NCI-H1092 treated with DMSO at 0.1 percent for 48 hours (cell line): ENCODE data around the gene TGM2.

Source experiments
- DNase-seq: peaks from one replicate; lab custom pipeline; 2025; lab: John Stamatoyannopoulos, UW

Gene TGM2

DNA sequence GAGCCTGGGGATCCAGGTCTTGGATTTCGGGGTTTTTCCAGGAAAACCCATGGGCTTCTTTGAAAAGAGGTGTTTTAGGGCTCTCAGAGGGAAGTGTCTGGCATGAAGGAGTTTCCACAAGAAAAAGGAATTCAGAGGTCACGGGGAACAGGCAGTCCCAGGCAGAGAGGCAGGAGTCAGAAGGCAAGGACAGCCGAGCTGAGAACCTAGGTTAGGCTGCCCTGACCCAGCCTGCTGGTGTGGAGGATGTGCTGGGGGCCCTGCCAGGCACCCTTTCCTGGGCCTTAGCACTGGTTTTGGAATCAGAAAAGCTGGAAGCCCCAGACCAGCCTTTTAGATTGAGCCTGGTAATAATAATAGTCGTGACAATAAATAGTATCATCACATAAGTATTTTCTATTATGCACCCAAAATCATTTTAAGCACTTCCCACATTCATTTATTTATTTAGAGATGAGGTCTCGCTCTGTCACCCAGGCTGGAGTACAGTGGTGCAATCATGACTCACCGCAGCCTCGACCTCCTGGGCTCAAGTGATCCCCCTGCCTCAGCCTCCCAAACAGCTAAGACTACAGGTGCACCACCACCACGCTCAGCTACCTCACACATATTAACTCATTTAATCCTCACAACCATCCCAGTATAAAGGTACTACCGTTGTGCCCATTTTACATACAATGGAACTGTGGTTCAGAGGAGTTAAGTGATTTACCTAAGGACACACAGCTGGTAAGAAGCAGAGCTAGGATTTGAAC, 19.9 kb downstream of the TGM2 start:
- no peak for DNase-seq

- DNase-seq: no peak
Measured at GRCh38 chr20:38144598-38144973, 20.5 kb downstream of the TGM2 start.

DNA sequence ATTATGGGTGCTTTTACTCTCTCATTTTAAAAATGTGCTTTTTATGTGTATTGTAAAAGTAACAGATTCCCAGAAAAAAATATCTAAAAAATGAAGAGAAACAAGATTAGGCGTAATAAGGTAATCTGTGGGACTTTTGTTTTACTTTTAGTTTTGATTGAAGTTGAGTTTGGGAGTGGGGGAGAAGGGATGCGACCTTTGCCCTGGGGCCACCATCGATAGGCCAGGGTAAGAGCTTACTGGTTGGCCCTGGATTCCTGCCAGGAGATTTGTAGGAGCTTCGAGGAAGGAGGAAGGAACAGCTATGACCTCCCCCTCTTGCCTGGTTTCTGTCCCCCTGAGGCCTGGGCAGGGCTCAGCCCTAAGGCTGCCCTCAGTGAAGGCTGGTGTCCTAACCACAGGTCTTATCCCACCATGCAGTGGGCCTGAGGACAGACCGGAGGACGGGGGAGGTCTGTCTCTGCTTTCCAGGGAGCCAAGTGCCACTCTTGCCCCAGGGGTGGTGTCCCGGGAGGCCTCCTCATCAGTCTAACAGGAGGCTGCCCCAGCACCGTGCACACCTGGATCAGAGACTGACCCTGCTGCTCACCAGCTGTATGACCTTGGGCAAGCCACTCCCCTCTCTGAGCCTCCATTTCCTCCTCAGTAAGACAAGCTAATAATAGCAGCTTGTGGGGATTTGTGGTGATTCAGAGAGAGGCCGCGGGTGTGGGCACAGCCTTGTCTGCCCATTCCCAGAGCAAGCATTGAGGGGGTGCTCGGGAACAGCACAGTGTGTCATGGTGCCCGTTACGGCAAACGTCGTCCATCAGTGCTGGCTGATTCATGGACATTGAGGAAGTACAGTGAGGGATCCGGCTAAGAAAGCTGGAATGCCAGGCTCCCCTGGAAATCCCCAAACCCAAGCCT, 21.2 kb downstream of the TGM2 start:
- no peak for DNase-seq

GRCh38 chr20:38143238-38143645, 21.8 kb downstream of the TGM2 start:
- DNase-seq: no peak

DNA sequence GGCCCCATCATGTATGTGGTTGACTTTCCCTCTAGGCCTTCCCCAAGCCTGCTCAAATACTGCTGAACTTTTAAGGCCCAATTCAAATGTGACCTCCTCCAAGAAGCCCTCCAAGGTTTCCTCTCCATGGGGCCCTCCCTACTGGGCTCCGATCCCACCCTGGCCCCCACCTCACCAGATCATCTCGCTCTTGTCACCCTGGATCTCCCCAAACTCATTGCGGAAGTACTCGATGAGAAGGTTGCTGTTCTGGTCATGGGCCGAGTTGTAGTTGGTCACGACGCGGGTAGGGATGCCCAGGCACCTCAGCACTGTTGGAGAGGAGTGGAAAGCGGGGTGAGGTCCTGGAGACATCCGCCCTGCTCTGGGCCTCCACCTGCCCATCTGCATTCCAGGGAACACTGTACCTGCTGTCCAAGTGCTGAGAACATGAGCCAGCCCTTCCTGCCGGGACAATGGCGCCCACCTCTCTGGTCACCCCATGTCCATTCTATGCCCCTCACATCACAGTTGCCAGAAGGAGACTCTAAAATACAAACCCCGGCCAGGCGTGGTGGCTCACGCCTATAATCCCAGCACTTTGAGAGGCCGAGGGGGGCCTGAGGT, 23.1 kb downstream of the TGM2 start:
- no peak for DNase-seq

DNA sequence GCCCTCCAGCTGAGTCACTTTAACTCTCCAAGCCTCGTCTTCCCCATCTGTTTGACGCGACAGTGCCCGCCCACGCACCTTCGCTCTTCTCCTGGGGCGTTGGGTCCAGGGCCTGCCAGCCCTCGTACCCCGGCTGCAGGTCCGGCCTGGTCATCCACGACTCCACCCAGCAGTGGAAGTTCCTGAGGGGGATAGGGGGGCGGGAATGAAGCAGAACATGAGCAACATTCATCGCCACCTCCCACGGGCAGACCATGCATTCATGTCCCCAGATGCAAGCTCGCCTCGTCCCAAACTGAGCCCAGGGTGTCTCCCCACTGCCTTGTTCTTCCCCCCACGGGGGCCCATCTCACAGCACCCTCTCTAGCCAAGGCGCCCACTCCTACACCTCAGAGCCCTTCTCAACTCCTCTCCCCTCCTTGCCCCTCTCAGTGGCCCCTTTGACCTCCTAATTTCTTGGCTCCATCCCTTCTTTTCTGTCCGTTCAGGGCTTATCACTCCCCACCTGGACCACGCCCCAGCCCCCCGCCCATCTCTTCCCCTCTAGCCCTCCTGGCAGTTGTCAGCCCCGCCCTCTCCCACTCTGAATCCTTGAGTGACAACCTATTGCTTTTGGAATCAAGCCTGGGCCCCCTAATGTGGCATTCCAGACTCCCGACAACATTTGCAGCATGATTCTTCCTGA, 23.7 kb downstream of the TGM2 start:
- DNase-seq: no peak

GRCh38 chr20:38139977-38140753, 24.9 kb downstream of the TGM2 start:
- DNase-seq: no peak

- DNase-seq: no peak
Measured at GRCh38 chr20:38139156-38139912, 25.7 kb downstream of the TGM2 start.

DNA sequence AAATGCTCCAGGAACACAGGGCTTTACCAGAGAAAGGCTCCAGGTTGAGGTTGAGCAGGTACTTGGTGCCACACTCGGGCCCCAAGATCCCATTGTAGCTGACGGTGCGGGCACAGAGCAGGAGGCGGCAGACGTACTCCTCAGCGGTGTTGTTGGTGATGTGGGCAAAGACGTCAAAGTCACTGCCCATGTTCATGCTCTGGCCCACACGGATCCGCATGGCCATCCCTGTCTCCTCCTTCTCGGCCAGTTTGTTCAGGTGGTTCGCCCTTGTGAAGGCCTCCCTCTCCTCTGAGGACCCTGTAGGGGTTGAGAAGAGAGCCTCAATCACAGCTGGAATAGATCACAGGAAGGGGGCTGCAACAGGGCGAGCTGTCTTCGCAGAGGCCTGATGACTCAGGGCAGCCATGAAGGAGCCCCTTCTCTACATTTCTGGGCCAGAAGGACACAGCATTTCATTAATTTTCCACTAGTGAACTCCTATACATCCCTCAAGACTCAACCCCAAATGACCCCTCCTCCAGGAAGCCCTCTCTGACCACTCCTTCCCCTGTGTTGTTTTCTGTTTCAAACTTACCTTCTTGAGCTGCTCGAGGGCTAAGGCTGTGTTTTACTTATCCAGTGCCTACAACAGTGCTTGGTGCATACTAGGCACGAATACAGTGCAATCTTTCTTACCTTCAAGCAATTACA, 26.8 kb downstream of the TGM2 start:
- no peak for DNase-seq

- no peak for DNase-seq
Measured at GRCh38 chr20:38137441-38138037, 27.5 kb downstream of the TGM2 start.

DNA sequence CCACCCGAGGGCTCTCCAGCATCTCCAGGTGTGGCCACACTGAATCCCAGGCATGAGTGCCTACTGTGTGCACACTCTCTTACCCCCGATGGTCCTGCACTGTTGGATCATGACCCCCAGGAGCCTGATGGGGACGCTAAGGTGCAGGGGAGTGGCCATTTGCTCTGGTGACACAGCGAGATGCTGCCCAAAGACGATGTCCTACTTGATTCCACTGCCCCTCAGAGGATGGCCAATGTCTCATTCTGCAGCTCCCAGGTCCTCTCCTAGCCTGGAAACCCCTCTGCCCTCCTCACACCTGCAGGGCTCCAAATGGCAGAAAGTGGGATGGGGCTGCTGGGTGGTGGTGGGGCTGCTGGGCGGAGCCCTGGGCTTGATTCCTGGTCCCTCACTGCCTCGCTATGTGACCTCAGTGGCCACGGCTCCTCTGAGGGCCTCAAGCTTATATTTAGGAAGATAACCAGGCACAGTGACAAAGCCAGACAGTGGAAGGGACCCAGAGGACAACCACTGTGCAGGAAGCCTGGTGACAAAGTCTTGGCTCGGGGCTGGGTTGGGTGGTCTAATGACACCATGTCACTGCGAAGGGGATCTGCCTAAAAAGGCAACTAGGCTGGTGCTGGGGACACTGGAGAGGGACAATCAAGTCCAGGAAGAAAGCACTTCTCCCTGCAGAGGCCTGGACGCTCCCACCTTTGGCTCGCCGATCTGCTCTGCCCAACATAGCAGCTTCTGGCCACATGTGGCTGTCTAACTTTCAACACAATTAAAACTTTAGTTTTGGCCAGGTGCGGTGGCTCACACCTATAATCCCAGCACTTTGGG, 28.4 kb downstream of the TGM2 start:
- no peak for DNase-seq

DNA sequence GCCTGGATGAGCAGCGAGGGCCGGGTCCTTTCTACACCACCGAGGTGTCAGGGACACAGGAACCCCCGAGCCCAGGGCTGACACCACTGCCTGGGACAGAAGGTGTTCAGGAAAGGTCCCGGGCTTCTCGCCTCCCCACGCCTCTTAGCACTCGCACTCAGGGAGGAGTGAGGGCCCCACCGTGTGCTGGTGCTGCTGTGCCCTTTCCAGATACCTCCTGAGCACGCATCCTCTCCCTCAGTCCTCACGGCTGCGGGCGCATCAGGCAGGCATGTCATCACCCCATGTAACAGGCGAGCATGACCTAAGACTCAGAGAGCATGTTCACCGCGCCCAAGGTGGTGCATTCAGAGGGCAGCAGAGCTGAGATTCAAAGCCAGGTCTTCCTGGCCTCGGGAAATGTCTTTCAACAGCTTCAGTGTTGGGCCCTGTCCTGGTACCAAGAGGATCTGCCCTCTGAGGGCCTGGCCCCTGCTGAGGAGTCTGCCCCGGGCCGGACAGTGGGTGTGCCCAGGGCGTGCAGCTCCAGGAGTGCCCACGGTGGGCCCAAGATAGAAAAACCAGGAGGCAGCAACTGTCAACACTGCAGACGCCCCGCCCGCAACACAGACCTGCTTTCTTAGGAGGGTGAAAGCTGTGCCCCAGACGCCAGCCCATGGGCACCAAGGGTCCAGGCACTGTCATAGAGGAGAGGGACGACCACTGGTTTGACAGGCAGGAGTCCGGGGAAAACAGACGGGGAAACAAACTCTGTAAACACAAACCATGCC, 29.2 kb downstream of the TGM2 start:
- no peak for DNase-seq

DNA sequence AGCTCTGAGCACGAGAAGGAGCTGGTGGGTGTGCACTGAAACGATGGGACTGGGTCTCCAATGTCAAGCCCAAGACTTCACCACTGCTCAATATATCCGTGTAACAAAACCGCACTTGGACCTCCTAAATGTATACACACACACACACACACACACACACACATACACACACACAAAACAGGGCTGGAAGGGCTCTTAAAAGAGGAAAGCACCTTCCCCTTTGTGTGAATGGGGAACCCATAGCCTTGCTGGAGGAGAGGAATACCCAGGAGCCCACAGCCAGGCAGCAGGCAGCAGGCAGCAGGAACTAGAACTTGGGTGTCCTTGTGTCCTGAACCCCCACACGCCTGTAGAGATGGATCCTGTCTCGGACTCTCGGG, 29.8 kb downstream of the TGM2 start:
- DNase-seq: no peak

- no peak for DNase-seq
Measured at GRCh38 chr20:38134427-38135270, 30.4 kb downstream of the TGM2 start.

GRCh38 chr20:38133680-38134426, 31.2 kb downstream of the TGM2 start:
- no peak for DNase-seq

GRCh38 chr20:38132910-38133501, 32.1 kb downstream of the TGM2 start:
- DNase-seq: no peak
